GM19468 (cell line): ENCODE measurements around the gene NLK.
"Not testable (repeated sequence)": the region's sequence is repeated elsewhere in the genome, so short reads cannot be mapped to it uniquely, and the experiment has no call there.

Experiments used
- ATAC-seq: cut with Tn5 transposase; IDR thresholded peaks from one replicate; pipeline ENCODE4 v1.9.1; 2021; ENCODE audit warnings: mild to moderate bottlenecking, moderate library complexity, moderate number of reproducible peaks; ENCODE audit not compliant: unreplicated experiment; ENCODE audit errors: extremely low read depth

Gene NLK

DNA sequence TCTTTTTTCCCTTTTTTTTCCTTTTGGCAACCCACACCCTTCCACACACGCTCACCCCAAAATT lies at the start of gene NLK:
NLK (plus strand) TSS at position 21 of the 64 bp plus-strand sequence. CDS start 197 bp downstream, outside the sequence.
- no peak for ATAC-seq

DNA sequence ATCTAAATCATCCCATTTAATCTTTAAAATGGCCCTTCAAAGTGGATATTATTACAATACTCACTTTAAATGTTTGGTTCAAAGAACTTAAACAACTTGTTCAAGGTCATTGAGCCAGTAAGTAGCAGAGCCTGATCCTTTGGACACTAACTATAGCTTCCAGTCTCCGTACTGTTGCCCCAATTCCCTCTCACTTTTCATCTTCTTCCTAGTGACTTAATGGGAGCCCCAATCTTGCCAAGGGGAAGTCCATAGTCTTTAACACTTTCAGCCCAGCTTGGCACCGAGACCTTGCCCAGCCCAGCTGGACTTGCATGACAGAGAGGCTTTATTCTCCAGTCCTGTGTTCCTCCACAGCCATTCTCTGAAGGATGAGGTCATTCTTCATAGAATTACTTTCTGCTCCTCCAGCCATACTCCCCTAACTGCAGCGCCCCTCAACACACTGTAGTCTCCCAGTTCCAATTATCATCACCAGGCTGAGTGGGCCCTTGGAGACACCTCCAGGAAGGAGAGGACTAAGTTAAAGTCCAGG lies 49.2 kb upstream of the NLK start:
- no peak for ATAC-seq

DNA sequence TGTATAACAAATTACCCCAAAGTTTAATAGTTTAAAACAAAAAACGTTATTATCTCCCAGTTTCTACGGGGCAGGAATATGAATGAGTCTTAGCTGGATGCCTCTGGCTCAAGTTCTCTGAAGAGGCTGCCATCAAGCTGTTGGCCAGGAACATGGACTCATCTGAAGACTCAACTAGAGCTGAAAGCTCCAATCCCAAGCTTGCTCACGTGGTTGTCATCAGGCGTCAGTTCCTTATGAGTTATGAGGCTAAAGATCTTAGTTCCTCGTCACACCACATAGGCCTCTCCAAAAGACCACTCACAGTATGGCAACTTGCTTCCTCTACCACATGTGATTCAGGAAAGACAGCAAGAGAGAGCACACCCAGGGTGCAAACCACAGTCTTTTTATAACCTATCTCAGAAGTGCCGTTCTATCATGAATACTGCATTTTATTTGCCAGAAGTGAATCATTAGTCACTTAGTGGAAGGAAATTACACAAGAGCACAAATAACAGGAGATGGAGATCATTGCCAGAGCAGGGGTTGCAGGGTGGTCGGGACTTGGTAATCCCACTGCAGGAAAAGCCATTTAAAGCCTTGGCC lies 48.7 kb upstream of the NLK start:
- no peak for ATAC-seq

DNA sequence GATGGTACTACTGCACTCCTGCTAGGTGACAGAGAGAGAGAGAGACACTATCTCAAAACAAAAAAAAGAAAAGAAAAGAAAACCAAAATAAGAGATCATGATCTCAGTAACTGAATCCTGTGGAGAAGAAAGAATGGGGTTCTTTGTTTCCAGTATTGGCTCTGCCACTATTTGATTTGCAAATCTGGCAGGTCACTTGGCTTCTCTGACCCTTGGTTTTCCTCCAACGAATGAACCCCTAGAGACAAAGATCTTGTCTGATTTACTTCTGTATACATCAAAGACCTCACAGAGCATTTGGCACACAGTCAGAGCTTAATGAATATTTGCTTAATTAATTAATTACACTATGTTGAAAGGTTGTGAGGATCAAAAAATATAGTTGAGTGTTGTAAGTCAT lies 47.9 kb upstream of the NLK start:
- no peak for ATAC-seq

DNA sequence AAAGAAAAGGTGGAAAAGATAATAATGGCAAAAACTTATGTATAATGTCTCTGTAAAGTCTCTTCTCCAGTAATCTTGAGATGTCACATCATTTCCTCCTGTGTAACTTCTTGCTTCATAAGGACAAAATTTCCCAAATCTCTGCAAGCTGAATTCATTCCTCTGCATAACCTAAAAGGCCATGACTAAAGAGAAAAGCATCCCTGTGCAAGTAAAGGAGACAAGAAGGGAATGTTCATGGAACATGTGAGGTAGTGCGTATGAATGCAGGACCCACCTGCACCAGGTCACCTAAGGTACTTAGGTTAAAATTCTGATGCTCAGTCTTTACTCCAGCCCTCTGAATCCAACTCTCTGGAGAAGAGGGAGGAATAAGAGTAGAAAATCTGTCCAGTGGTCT lies 46.9 kb upstream of the NLK start:
- no peak for ATAC-seq

DNA sequence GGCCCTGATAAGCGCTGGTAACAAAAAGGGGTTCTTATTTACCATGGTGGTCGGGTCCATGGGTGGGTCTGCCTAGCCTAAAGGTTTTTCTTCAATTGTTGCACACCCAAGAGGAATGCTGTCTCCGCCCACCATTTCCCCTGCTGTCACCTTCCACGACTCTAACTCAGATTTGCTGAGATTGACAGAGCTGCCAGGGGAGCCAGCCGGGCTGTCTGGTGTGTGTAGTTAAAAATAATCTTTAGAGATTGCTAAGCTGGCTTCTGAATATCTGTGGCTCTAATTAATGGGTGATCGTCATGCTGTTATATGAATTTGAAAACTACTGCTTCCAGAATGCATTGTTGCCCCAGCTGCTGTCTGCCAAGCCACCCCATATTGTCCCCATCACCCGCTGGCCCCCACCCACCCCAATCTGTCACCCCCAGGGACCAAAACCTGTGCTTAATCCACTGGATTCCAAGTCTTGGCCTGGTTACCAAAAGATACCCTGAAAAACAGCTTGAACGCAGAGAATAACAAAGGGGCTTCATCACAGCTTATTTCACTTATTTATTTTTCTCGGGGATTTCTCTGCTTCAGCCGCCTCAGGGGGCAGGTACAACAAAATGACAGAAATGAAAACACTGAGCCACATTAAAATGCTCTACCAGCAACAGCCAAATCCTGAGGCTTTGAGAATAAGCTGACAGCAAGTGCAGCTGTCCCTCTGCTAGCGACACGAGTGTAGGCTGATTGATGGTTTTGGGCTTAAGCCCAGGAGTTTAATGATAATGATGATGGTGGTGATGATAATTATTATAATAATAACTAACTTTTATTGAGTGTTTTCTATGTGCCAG lies 46.1 kb upstream of the NLK start:
- no peak for ATAC-seq

DNA sequence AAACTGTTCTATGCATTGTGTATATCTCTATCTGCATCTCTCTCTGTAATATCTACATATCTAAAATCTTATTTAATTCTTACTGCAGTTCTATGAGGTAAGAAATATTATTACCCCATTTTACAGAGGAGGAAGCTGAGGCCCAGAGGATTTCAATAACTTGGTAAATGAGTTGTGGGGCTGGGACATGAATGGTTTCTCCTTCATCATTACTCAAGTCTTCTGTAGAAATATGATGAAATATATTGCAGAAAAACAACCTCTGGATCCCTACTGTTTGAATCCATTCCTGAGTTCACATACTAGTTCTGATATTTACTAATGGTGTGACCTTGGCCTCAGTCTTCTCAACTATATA lies 45.5 kb upstream of the NLK start:
- no peak for ATAC-seq

DNA sequence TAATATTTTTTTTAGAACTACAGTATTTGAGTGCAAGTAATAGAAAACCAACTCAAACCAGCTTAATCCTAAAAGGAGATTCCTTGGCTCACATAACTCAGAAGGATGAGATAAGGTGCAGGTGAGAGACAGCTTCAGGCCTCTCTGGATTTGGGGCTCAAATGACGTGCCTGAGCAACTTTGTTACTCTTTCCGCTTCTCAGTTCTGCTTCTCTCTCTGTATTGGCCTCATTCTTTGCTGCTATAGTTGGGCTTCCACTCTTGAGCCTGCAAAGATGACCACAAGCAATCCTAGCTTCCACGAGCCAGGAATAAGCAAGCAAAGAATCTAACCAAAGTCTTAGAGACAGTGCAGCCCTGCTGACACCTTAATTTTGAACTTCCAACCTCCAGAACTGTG lies 45.0 kb upstream of the NLK start:
- ATAC-seq = no peak

DNA sequence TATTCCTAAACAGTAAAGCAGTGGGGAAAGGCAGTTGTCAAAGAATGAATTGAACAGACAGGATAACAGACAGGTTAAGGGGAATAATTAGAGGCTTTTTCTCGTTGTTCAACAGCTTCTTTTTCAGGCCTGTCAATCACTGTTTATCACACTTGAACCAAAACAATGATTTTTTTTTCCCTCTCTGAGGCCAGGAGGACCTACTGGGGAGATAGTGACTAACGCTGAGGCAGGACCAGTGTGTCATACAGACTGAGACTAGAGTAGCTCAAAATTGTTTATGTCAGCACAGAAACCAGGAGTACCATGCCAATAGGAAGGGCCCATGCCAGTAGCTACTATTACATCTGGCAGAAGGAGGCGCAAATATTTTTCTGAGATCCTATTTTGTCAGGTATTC lies 41.3 kb upstream of the NLK start:
- ATAC-seq = no peak

DNA sequence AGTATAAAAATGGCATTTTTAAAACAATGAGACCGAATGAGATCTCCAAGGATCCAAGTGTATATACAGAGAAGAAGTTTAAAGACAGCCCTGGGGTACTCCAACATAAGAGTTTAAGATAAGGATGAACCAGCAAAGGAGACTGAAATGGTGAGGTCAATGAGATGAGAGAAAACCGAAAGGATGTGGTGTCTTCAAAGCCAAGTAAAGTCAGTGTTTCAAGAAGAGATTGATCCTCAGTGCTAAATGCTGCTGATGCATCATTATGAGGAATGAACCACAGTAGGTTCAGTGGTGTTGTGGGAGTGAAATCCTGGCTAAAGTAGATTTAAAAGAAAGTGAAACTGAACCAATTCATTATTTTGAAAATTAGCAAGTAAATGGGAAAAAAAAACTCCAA lies 38.1 kb upstream of the NLK start:
- ATAC-seq = no peak

DNA sequence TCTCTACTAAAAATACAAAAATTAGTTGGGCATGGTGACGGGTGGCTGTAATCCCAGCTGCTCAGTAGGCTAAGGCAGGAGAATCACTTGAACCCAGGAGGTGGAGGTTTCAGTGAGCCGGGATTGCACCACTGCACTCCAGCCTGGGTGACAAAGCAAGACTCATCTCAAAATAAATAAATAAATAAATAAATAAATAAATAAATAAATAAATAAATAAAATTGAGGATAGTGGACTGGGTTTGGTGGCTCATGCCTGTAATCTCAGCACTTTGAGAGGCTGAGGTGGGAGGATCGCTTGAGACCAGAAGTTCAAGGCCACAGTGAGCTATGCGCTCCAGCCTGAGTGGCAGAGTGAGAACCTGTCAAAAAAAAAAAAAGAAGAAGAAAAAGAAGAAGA lies 34.6 kb upstream of the NLK start:
- ATAC-seq = not testable (repeated sequence)

DNA sequence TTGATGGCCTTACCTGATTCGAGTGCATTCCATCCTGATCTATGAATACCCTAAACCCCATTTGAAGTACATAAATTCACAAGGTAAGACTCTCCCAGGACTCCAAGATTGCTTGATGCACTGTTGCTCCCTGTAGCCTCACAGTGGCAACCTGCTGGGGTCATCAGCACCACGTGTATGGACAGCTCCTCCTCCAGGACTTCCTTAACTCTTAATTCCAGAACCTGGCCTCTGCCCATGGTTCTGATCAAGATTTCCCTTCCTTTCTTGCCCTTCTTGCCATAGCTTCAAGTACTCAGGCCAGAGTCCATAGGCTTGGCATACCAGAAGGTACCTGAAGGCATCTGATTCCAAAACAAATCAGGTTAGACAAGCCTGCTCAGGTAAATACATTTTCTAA lies 34.0 kb upstream of the NLK start:
- no peak for ATAC-seq

DNA sequence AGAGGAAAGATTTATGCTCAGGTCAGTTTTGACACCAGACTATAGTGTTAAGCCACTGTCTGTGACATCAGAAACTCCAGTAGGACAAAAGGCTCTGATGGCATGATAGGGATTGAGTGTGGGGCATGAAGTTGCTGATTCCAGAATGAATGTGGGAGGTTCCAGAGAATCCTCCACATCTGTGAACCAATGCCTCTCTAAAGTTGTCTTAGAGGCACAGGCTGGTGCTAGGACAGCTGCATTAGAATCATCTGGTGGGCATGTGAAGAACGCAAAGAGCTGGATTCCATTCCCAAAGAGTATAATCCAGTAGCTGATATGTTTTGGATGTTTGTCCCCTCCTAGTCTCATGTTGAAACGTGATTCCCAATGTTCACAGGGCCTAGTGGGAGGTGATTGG lies 32.1 kb upstream of the NLK start:
- ATAC-seq = no peak

DNA sequence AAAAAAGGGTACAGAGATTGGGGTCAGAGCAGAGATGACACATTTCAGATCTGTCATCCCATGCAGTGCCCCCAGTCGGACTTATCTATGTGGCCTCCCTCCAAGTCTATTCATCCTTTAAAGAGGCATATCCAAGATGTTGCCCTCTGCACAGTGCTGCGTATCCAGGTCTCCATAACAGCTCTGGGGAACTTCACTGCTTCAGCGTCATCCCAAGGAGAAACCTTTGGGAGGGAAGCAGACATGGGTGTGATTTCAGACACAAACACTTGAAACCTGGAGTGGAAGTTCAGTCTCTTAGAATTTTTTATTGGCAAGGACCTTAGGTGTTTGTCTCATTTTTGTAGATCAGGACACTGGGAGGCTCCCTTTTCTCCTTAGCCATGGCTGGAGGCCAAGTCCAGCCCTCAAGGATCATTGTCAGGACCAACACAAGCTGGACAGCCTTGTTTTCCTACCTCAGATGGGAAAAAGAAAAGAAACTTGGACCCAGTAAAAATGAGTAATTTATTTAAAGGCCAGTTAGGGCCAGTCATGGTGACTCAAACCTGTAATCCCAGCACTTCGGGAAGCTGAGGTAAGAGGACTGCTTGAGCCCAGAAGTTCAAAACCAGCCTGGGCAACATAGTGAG lies 23.9 kb upstream of the NLK start:
- ATAC-seq = no peak

DNA sequence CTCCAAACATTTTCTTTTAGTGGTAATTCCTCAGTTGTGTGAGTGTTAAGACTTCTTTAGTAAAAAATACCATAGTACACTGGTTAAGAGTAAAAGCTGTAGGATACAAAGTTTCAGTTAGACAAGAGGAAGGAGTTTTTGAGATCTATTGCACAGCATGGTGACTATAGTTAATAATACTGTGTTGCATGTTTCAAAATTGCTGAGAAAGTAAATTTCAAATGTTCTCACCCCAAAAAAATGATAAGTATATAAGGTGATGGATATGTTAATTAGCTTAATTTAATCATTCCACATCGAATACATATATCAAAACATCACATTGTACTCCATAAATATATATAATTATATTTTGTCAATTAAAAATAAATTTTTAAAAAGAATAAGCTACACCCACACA lies 22.0 kb upstream of the NLK start:
- ATAC-seq = no peak

DNA sequence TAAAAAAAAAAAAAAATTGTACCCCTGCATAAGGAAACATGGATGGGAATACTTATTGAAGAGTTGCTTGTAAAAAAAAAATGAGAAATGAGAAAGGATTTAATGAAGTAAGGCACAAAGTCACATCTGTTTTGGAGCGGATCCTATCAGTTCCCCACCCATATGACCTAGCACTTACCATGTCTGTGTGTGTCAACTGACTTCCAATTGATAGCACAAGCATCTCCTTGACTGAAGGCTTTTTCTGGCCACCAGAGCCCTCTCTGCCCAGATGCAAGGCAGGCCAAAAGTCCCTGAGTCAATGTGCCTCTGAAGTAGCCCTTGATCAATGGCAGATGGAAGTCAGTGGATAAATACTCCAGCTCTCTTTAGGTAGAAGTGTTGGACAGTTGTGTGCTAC lies 13.4 kb upstream of the NLK start:
- no peak for ATAC-seq

DNA sequence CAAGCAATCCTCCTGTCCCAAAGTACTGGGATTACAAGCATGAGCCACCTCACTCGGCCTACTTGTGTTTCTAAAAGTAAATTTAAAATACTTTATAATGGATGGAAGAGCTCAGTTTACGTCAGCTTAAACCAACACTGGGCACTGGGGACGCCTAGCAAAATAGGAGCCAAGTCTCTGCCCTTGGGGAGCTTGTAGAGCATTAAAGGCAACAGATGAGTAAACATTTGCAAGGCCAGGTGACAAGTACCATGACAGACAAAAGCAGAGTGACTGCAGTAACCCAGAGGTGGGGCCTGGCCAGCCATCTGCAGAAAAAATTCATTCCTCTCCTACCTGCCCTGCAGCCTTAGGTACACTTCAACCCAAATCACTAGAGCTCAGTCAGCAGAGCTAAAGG lies 12.1 kb upstream of the NLK start:
- no peak for ATAC-seq

DNA sequence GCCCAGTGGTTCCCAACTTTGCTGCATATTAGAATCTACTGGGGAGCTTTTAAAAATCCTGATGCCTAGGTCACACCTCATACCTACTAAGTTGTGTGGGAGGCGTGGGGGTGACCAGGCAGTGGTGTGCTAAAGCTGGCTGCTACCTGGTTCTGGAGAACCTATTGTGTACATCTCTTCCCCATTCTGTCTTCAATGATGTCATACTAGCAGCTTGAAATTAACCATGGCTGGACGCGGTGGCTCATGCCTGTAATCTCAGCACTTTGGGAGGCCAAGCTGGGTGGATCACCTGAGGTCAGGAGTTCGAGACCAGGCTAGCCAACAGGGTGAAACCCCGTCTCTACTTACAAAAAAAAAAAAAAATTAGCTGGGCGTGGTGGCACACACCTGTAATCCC lies 11.3 kb upstream of the NLK start:
- no peak for ATAC-seq

DNA sequence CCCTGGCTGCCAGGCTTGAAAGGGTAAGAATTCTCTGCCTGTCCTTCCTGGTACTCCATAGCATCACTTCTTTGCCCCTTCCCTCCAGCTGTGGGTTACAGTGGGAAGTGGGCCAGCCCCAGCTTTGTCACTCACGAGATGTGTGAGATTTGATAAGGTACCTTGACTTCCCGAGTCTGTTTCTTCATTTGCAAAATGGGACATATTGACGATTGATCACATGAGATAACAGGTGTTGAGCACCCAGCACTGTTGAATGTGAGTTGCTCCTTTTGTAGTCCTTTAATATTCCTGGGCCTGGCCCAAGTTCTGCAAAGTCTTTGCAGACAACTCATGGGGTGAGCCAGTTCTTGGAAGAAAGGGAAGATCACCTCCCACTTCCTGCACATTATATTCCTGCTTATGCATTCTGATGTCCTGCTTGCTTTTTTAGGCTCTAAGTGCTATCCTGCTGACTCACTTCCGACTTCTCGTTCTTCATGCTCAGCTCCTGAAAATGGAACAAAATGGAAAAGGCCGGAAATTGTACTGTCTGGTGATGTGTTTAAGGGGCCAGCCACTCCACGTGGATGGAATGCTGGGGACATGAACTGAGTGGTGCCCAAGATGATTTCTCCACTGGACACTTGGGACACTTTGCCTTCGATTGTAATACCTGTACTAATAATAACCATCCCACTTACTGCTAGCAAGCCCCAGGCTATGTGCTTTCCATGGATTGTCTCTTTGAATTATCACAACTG lies 8.3 kb upstream of the NLK start:
- ATAC-seq = no peak

DNA sequence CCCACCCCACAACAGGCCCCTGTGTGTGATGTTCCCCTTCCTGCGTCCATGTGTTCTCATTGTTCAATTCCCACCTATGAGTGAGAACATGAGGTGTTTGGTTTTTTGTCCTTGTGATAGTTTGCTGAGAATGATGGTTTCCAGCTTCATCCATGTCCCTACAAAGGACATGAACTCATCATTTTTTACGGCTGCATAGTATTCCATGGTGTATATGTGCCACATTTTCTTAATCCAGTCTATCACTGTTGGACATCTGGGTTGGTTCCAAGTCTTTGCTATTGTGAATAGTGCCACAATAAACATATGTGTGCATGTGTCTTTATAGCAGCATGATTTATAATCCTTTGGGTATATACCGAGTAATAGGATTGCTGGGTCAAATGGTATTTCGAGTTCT lies 7.0 kb upstream of the NLK start:
- not testable (repeated sequence) for ATAC-seq

DNA sequence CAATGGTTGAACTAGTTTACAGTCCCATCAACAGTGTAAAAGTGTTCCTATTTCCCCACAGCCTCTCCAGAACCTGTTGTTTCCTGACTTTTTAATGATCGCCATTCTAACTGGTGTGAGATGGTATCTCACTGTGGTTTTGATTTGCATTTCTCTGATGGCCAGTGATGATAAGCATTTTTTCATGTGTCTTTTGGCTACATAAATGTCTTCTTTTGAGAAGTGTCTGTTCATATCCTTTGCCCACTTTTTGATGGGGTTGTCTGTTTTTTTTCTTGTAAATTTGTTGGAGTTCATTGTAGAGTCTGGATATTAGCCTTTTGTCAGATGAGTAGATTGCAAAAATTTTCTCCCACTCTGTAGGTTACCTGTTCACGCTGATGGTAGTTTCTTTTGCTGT lies 6.6 kb upstream of the NLK start:
- not testable (repeated sequence) for ATAC-seq
